Hepatocyte (in vitro differentiated cells): ENCODE data around the gene PPP1R1B. TPM values are rescaled to one million over a fixed set of nuclear protein-coding genes. Genes with fewer than 3 reads are reported as not detected.
A peak's percentile ranks its signal among the peaks of the same experiment; 100 is the strongest.

Experiments
- DNase-seq: peaks from one replicate; pipeline ENCODE4 v3.0.0-alpha.2; 2016; ENCODE audit warnings: low spot score
- H2AFZ ChIP-seq: fragments of 200-600 bp; sonication (generic); 2 replicates; pipeline ENCODE4 v1.6.0; 2016; ENCODE audit warnings: antibody characterized with exemption, mild to moderate bottlenecking
- H3K27ac ChIP-seq: fragments of 200-600 bp; sonication (generic); 2 replicates; pipeline ENCODE4 v1.5.1; 2016; ENCODE audit warnings: mild to moderate bottlenecking
- H3K27me3 ChIP-seq: fragments of 200-600 bp; sonication (generic); 2 replicates; pipeline ENCODE4 v1.6.1; 2016
- H3K36me3 ChIP-seq: fragments of 200-600 bp; sonication (generic); replicated peaks from 2 replicates; pipeline ENCODE4 v1.5.1; 2016; ENCODE audit warnings: low read depth; ENCODE audit not compliant: insufficient read depth
- H3K4me1 ChIP-seq: fragments of 200-600 bp; sonication (generic); 2 replicates; pipeline ENCODE4 v1.5.1; 2016; ENCODE audit warnings: mild to moderate bottlenecking, moderate library complexity; ENCODE audit not compliant: insufficient read depth
- H3K4me2 ChIP-seq: fragments of 200-600 bp; sonication (generic); 2 replicates; pipeline ENCODE4 v1.6.0; 2016
- H3K4me3 ChIP-seq: fragments of 200-600 bp; sonication (generic); 2 replicates; pipeline ENCODE4 v1.5.1; 2016; ENCODE audit warnings: mild to moderate bottlenecking
- H3K79me2 ChIP-seq: fragments of 200-600 bp; sonication (generic); 2 replicates; pipeline ENCODE4 v1.6.0; 2017; ENCODE audit warnings: mild to moderate bottlenecking
- H3K9me2 ChIP-seq: fragments of 200-600 bp; sonication (generic); replicated peaks from 2 replicates; pipeline ENCODE4 v1.6.0; 2017; ENCODE audit warnings: mild to moderate bottlenecking; ENCODE audit not compliant: insufficient read depth
- H3K9me3 ChIP-seq: fragments of 200-600 bp; sonication (generic); 2 replicates; pipeline ENCODE4 v1.5.1; 2016; ENCODE audit warnings: low read depth, mild to moderate bottlenecking
- H4K20me1 ChIP-seq: fragments of 200-600 bp; sonication (generic); 2 replicates; pipeline ENCODE4 v1.6.0; 2016; ENCODE audit warnings: mild to moderate bottlenecking; ENCODE audit not compliant: insufficient read depth, poor library complexity, severe bottlenecking
- CTCF ChIP-seq: fragments of 200-600 bp; sonication (generic); IDR thresholded peaks from 2 replicates; pipeline ENCODE4 v1.5.1; 2016; ENCODE audit warnings: antibody characterized with exemption, mild to moderate bottlenecking; ENCODE audit not compliant: poor library complexity
- EZH2 ChIP-seq: fragments of 200-600 bp; sonication (generic); IDR thresholded peaks from 2 replicates; pipeline ENCODE4 v1.6.1; 2016; ENCODE audit warnings: antibody characterized with exemption, mild to moderate bottlenecking, borderline replicate concordance
- EZH2phosphoT487 ChIP-seq: fragments of 200-600 bp; sonication (generic); IDR thresholded peaks from one replicate; pipeline ENCODE4 v1.6.1; 2018; ENCODE audit warnings: antibody characterized with exemption, mild to moderate bottlenecking, low read depth, moderate library complexity; ENCODE audit not compliant: unreplicated experiment, severe bottlenecking
- WGBS: methylation state at CpG from one replicate; pipeline ENCODE4 v1.1.6; 2016; ENCODE audit warnings: low lambda C conversion rate; ENCODE audit errors: missing lambda C conversion rate; 5-methylcytosine and 5-hydroxymethylcytosine counted together
- polyA plus RNA-seq: library from polyadenylated mRNA; unstranded; fragments of >200 nt; fragmentation: Nextera tagmentation; extraction: Ambion mirVana; gene quantifications from 2 replicates; pipeline ENCODE4 v1.2.1, GENCODE V29; 2016
- total RNA-seq: library from RNA; depleted of rRNA; stranded (reverse); fragments of >200 nt; gene quantifications from 2 replicates; pipeline ENCODE4 v1.2.3, GENCODE V29; 2014

The PPP1R1B gene
- total and polyA plus RNA-seq, 2 experiments from 2014 or later, result 1.5 to 3.7 TPM

GRCh38 chr17:39617100-39617445 lies 9.7 kb upstream of the PPP1R1B start:
- Histone ChIP-seq H3K27me3 (peaks cover 50% of the 10 kb centered on the region), H2AFZ (no peak overlapping the region)

GRCh38 chr17:39617446-39618245 lies 9.1 kb upstream of the PPP1R1B start:
- WGBS, result 4% methylated on average over 13 of the region's 79 CpGs
- Histone ChIP-seq H3K36me3 (no peaks in the 10 kb centered on the region), H2AFZ (peak overlapping the region; percentile 54), H3K9me2 (no peaks in the 10 kb centered on the region), H3K9me3 (no peaks in the 10 kb centered on the region), H3K79me2 (no peaks in the 10 kb centered on the region), H3K4me1 (peaks cover 9% of the 10 kb centered on the region), H3K27ac (no peak overlapping the region), H4K20me1 (no peaks in the 10 kb centered on the region), H3K4me2 (peak overlapping the region; percentile 99), H3K27me3 (peaks cover 46% of the 10 kb centered on the region), H3K4me3 (peak overlapping the region; percentile 90)
- peak; percentile 60 for DNase-seq
- TF ChIP-seq CTCF (no peak), EZH2phosphoT487 (no peak), EZH2 (no peak)

More at GRCh38 chr17:39617100-39617445, 9.7 kb upstream of the PPP1R1B start:
- Histone ChIP-seq H3K79me2 (no peaks in the 10 kb centered on the region), H3K9me3 (no peaks in the 10 kb centered on the region), H3K27ac (no peak overlapping the region), H3K4me3 (no peak overlapping the region), H3K4me2 (peak overlapping the region; percentile 99), H3K4me1 (peaks cover 9% of the 10 kb centered on the region), H3K36me3 (no peaks in the 10 kb centered on the region), H3K9me2 (no peaks in the 10 kb centered on the region), H4K20me1 (no peaks in the 10 kb centered on the region)
- DNase-seq, result no peak
- no peak for TF ChIP-seq EZH2phosphoT487
- TF ChIP-seq EZH2, result no peak
- TF ChIP-seq CTCF, result no peak
- whole genome bisulfite sequencing, result 74% methylated on average over 3 of the region's 3 CpGs

GRCh38 chr17:39618246-39618913 lies 8.4 kb upstream of the PPP1R1B start:
- H3K9me3 ChIP-seq, result no peaks in the 10 kb centered on the region
- 2% methylated on average over 22 of the region's 33 CpGs for WGBS
- H3K36me3 ChIP-seq, result no peaks in the 10 kb centered on the region
- TF ChIP-seq EZH2 (no peak), CTCF (no peak), EZH2phosphoT487 (no peak)
- H3K4me2 ChIP-seq, result peak overlapping the region; percentile 99
- H3K79me2 ChIP-seq, result no peaks in the 10 kb centered on the region
- H3K27ac ChIP-seq, result no peak overlapping the region
- peaks cover 9% of the 10 kb centered on the region for H3K4me1 ChIP-seq
- no peak for DNase-seq
- H3K4me3 ChIP-seq, result peak overlapping the region; percentile 90
- no peaks in the 10 kb centered on the region for H4K20me1 ChIP-seq
- peaks cover 46% of the 10 kb centered on the region for H3K27me3 ChIP-seq
- H2AFZ ChIP-seq, result peak overlapping the region; percentile 54
- H3K9me2 ChIP-seq, result no peaks in the 10 kb centered on the region
